Transverse colon (tissue), 4 donors: ENCODE measurements around the gene NCMAP. TPM values are rescaled to one million over a fixed set of nuclear protein-coding genes. Genes with fewer than 3 reads are reported as not detected.
"Not testable (repeated sequence)": the region's sequence is repeated elsewhere in the genome, so short reads cannot be mapped to it uniquely, and the experiment has no call there.

Experiments used
- DNase-seq: peaks from one replicate; pipeline ENCODE4 v3.0.0-alpha.2; 2019
- H3K27ac ChIP-seq, 4 donors: fragments of 200-600 bp; sonication (generic); 2 replicates each; pipeline ENCODE4 v1.5.1; 2016 to 2018; ENCODE audit warnings: inconsistent platforms in 4 of 4
- H3K27me3 ChIP-seq: fragments of 200-600 bp; sonication (generic); 2 replicates; pipeline ENCODE4 v1.5.1; 2017; ENCODE audit warnings: inconsistent platforms
- H3K36me3 ChIP-seq, 4 donors: fragments of 200-600 bp; sonication (generic); 2 replicates each; pipeline ENCODE4 v1.5.1; 2017 to 2019; ENCODE audit warnings: inconsistent platforms in 4 of 4
- H3K4me1 ChIP-seq, 4 donors: fragments of 200-600 bp; sonication (generic); 2 replicates each; pipeline ENCODE4 v1.5.1; 2017 to 2020; ENCODE audit warnings: inconsistent platforms in 4 of 4
- H3K4me3 ChIP-seq, 4 donors: fragments of 200-600 bp; sonication (generic); 1 replicate in 1 of 4; 2 replicates in 3 of 4; pipeline versions ENCODE4 v1.5.1 to v1.6.1; 2017 to 2019; ENCODE audit warnings: inconsistent platforms in 4 of 4
- H3K9me3 ChIP-seq, 2 donors: fragments of 200-600 bp; sonication (generic); 2 replicates each; pipeline ENCODE4 v1.5.1; 2017 to 2019; ENCODE audit warnings: inconsistent platforms in 2 of 2
- CTCF ChIP-seq, 5 experiments: fragments of 200-600 bp in 3 of 5; fragments of 450-650 bp in 2 of 5; sonication (generic) in 3 of 5; IDR thresholded peaks; 1 replicate in 2 of 5; 2 replicates in 3 of 5; pipeline ENCODE4 v1.5.1; 2016 to 2017; ENCODE audit warnings: antibody characterized with exemption in 5 of 5, inconsistent platforms in 3 of 5, mild to moderate bottlenecking in 2 of 5, moderate library complexity in 1 of 5
- EP300 ChIP-seq: sonication (generic); formaldehyde crosslinking; IDR thresholded peaks from one replicate; pipeline ENCODE4 v1.6.1; 2017; ENCODE audit warnings: antibody characterized with exemption, low read depth
- POLR2A ChIP-seq: fragments of 450-650 bp; IDR thresholded peaks from one replicate; pipeline ENCODE4 v1.6.1; 2016; ENCODE audit warnings: antibody characterized with exemption, mild to moderate bottlenecking, moderate library complexity
- POLR2AphosphoS5 ChIP-seq, 3 donors: sonication (generic); formaldehyde crosslinking; IDR thresholded peaks; one replicate each; pipeline ENCODE4 v1.6.1; 2016; ENCODE audit warnings: antibody characterized with exemption in 3 of 3
- WGBS, 2 donors: methylation state at CpG; one replicate each; pipeline ENCODE4 v1.1.5; 2018; ENCODE audit warnings: low coverage in 1 of 2; 5-methylcytosine and 5-hydroxymethylcytosine counted together
- in situ Hi-C, 4 donors: fragments of 200-750 bp; cut with MboI; loops; one replicate each; pipeline versions ENCODE4 v1.15.0 to v1.15.1; 2017; ENCODE audit warnings: low sequenced_read_pairs in 3 of 4, low pct_ligation_motif_present in 1 of 4, low pct_unique_long_range_greater_than_20kb in 1 of 4
- intact Hi-C: fragments of 100-400 bp; cut with DNase I; formaldehyde crosslinking; loops from one replicate; pipeline ENCODE4 v1.15.1; 2023; ENCODE audit warnings: low total_unique reads
- total RNA-seq, 4 donors: library from RNA; depleted of rRNA; stranded (reverse); fragments of >200 nt; gene quantifications; one replicate each; pipeline ENCODE4 v1.1.0, GENCODE V29; 2016

NCMAP gene
- total RNA-seq, 4 donors from 2014 or later = 0.37 to 2.2 (median 1.4) TPM; not detected in 1

GRCh38 chr1:24547195-24547594 is 8.7 kb upstream of the NCMAP start:
- Histone ChIP-seq H3K27ac (peak overlapping the region in 1 of 4 donors; percentile 7), H3K9me3 (no peaks in the 10 kb centered on the region), H3K4me1 (peaks cover 0 to 23% (median 2%) of the 10 kb centered on the region in 4 donors), H3K36me3 (no peaks in the 10 kb centered on the region), H3K4me3 (no peak overlapping the region), H3K27me3 (no peaks in the 10 kb centered on the region)
- intact Hi-C loops = no loop called here
- 60 to 75% methylated on average over 2 to 5 of the region's 5 CpGs for WGBS, 2 donors
- TF ChIP-seq CTCF (IDR thresholded peaks at IDR 0.05) (no peak), EP300 (no peak), POLR2A (no peak), POLR2AphosphoS5 (IDR thresholded peaks at IDR 0.05) (no peak)
- in situ Hi-C loops = no loop called here
- no peak for DNase-seq

GRCh38 chr1:24548070-24548469 is 7.8 kb upstream of the NCMAP start:
- H3K27me3 ChIP-seq = no peaks in the 10 kb centered on the region
- no peaks in the 10 kb centered on the region for H3K9me3 ChIP-seq
- H3K4me3 ChIP-seq = no peak overlapping the region
- intact Hi-C loops (no loop called here), in situ Hi-C loops (no loop called here)
- no peak for DNase-seq
- peak overlapping the region in 1 of 4 donors; percentile 7 for H3K27ac ChIP-seq
- H3K36me3 ChIP-seq = no peaks in the 10 kb centered on the region
- peaks cover 0 to 26% (median 2%) of the 10 kb centered on the region in 4 donors for H3K4me1 ChIP-seq
- WGBS, 2 donors = 41 to 62% methylated on average over 3 of the region's 3 CpGs
- TF ChIP-seq EP300 = no peak
- no peak for TF ChIP-seq POLR2A
- TF ChIP-seq CTCF (IDR thresholded peaks at IDR 0.05) = no peak
- TF ChIP-seq POLR2AphosphoS5 (IDR thresholded peaks at IDR 0.05) = no peak

DNA sequence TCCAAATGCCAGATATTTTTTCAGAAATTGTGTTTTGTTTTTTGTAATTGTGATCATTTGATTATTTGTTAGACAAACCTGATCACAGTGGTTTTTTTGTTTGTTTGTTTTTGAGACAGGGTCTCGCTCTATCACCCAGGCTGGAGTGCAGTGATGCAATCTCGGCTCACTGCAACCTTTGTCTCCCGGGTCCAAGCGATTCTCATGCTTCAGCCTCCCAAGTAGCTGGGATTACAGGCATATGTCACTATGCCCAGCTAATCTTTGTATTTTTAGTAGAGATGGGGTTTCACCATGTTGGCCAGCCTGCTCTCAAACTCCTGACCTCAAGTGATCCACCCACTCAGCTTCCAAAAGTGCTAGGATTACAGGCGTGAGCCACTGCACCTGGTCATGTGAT is 6.7 kb upstream of the NCMAP start:
- DNase-seq, H3K4me3 ChIP-seq, intact Hi-C loops, H3K36me3 ChIP-seq, in situ Hi-C loops, H3K27me3 ChIP-seq, H3K9me3 ChIP-seq, H3K27ac ChIP-seq: not testable (repeated sequence)
- WGBS, 2 donors = 40 to 78% methylated on average over 1 to 5 of the region's 5 CpGs
- peaks cover 0 to 26% (median 2%) of the 10 kb centered on the region in 4 donors for H3K4me1 ChIP-seq

DNA sequence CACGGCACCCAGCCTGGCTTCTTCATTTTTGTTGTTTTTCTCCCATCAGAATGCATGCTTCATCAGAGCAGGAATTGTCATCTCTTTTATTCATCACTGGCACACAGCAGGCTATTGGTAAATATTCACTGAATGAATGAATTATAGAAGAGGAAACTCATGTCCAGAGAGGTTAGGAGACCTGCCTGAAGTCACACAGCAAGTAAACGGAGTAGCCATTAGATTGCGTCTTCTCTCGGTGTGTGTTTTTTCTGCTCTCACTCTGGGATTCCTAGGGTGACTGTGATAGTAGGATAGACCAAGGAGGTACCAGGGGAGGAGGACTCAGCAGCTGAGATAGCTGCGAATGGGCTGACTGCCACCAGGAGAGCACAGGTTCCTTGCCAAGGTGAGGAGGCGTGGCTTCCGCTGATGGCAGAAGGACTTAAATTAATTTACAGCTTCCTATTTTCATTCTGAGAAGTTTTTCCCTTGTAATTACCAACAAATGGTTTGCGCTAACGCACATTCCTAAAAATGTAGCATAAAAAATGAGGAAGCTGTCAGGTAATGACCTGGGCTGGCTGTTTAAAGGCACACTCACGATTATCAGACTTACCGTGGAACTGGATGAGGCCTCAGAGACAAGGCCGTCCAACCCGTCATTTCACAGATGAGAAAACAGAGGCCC is 4.5 kb upstream of the NCMAP start:
- in situ Hi-C loops = no loop called here
- WGBS, 2 donors = 56 to 71% methylated on average over 1 to 13 of the region's 13 CpGs
- no peak overlapping the region for H3K27ac ChIP-seq

More for the DNA sequence above, 4.5 kb upstream of the NCMAP start:
- no peaks in the 10 kb centered on the region for H3K9me3 ChIP-seq
- H3K4me1 ChIP-seq = peaks cover 3 to 37% (median 7%) of the 10 kb centered on the region in 4 donors
- TF ChIP-seq POLR2A (no peak), POLR2AphosphoS5 (IDR thresholded peaks at IDR 0.05) (no peak), CTCF (IDR thresholded peaks at IDR 0.05) (no peak), EP300 (no peak)
- no peak overlapping the region for H3K4me3 ChIP-seq
- peak; percentile 44 for DNase-seq
- H3K36me3 ChIP-seq = no peaks in the 10 kb centered on the region
- peaks cover 15% of the 10 kb centered on the region for H3K27me3 ChIP-seq
- intact Hi-C loops = no loop called here
